LNCaP clone FGC (cell line): Measurements from ENCODE around the gene HS6ST1.
"Not testable (repeated sequence)": the region's sequence is repeated elsewhere in the genome, so short reads cannot be mapped to it uniquely, and the experiment has no call there.

Experiments
- DNase-seq: peaks from one replicate; pipeline ENCODE4 v3.0.0-alpha.2; 2011; ENCODE audit warnings: low read depth
- H3K4me3 ChIP-seq: 2 replicates; pipeline ENCODE4 v1.5.1; 2011; ENCODE audit warnings: mild to moderate bottlenecking, low read depth, low read length, control low read depth
- TF ChIP-seq, protein P1 (sequence below): IDR thresholded peaks from 2 replicates; pipeline ENCODE4 v1.5.1; 2012; ENCODE audit warnings: mild to moderate bottlenecking; ENCODE audit not compliant: control insufficient read depth, insufficient read depth; ENCODE audit errors: extremely low read depth

HS6ST1 gene

DNA sequence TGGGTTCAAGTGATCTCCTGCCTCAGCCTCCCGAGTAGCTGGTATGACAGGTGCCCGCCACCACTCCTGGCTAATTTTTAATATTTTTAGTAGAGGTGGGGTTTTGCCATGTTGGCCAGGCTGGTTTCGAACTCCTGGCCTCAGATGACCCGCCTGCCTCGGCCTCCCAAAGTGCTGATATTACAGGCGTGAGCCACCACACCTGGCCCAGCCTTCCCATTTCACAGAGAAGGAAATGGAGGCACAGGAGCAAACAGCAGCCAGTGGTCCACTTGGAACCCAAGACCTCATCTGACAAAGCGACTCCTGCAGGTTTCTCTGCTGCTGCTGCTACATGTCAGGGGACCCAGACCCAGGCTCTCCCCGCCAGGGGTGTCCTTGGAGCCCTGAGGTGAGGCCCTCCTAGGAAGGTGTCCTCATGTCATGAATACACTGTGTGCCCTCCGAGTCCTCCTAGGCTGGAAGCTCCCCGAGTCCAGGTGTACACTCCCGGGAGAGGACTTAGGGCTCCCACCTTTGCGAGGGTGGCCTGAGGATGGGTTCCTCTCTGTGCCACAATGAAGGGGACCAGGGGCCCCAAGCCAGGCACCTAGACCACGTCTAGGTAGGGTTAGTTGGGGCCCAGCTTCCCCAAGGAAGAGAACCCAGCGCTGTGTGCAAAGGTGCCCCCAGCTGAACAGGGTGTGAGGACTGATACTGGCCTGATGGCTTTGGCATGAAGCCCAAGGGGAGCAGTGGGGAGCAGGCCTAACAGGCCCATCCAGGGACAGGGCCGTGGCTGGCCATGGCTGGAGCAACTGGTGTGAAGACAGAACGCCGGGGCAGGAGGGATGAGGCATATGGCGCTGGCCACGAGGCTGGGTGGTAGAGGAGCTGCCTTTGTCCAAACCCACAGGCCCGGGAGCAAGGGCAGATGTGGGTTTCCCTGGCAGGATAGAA is 56.1 kb downstream of the HS6ST1 start:
- DNase-seq: no peak
- no peak overlapping the region for H3K4me3 ChIP-seq
- TF ChIP-seq, protein P1, sequence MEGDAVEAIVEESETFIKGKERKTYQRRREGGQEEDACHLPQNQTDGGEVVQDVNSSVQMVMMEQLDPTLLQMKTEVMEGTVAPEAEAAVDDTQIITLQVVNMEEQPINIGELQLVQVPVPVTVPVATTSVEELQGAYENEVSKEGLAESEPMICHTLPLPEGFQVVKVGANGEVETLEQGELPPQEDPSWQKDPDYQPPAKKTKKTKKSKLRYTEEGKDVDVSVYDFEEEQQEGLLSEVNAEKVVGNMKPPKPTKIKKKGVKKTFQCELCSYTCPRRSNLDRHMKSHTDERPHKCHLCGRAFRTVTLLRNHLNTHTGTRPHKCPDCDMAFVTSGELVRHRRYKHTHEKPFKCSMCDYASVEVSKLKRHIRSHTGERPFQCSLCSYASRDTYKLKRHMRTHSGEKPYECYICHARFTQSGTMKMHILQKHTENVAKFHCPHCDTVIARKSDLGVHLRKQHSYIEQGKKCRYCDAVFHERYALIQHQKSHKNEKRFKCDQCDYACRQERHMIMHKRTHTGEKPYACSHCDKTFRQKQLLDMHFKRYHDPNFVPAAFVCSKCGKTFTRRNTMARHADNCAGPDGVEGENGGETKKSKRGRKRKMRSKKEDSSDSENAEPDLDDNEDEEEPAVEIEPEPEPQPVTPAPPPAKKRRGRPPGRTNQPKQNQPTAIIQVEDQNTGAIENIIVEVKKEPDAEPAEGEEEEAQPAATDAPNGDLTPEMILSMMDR: no peak

DNA sequence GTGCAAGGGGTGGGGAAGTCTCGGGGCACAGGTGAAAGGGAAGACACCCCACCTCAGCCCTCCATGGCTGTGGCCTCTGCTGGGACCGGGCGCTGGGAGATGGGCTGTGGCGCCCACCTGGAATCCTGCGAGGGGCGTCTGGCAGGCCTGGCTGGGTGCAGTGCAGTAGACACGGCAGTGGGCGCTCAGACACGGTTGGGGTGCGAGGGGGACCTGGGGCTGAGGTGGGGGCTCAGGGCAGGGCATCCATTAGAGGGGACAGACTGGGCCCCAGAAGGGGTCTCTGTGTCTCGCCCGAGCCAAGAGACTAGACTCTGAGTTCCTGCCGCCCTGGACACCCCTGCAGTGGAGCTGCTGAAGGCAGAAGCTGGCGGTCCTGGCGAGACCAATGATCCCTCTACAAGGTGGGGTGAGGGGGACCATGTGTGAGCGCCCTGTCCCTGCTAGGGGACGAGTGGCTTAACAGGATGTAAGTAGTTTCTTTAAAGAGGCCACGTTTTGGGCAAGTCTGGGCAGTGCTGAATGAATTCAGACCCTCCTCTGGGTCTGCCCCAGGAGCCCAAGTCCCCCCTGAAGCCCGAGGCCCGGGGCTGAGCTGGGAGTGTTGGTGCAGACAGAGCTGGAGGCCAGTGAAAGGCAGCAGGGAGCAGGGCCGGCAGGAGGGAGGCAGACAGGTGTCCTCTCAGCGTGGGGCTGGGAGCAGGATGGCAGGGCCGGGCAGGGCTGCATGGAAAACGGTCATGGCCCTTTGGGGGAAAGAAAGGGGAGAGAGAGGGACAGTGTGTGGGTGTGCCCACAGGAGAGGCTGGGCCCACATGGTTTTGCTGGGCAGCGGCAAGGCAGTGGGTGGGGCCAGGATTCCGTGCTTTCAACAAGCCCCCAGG is 57.2 kb downstream of the HS6ST1 start:
- DNase-seq: no peak
- no peak overlapping the region for H3K4me3 ChIP-seq
- TF ChIP-seq, protein P1: no peak

DNA sequence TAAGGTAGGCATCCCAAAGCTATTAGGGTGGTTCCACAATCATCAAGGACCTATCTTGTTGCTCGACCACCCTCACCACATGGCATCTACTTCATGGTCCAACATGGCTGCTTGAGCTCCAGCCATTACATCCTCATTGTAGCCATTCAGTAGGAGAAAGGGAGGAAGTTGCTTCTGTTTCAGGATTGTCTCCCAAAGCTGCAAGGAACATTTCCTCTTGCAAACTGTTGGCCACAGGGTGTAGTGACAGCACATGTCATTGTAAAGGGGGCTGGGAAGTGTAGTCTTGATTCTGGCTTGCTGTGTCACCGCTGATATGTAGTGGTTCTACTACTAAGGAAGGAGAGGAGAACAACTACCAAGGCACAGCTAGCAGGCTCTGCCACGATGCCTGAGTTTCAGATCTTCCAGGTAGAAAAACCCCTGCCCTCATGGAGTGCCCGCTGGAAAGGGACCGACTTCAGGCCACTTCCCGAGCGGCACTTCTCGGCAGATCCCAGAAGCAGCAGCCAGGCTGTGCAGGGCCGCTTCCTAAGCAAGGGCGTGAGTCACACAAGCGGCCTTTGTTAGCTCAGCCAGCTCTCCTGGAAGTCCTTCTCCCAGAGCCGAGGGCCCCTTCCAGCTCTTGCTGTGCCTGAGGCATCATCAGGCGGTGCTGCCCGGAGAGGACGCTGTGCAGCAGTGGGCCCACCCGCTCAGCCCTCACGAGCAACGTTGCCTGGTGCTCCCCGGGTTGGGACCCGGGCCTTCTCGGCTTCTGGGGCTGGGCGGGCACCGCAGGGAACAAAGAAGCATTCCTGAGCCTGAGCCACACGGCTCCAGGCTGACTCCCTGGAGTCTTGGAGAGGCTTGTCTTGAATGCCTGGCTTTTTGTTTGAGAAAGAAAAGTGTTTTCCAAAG is 58.2 kb downstream of the HS6ST1 start:
- no peak overlapping the region for H3K4me3 ChIP-seq
- no peak for DNase-seq
- TF ChIP-seq, protein P1: no peak

DNA sequence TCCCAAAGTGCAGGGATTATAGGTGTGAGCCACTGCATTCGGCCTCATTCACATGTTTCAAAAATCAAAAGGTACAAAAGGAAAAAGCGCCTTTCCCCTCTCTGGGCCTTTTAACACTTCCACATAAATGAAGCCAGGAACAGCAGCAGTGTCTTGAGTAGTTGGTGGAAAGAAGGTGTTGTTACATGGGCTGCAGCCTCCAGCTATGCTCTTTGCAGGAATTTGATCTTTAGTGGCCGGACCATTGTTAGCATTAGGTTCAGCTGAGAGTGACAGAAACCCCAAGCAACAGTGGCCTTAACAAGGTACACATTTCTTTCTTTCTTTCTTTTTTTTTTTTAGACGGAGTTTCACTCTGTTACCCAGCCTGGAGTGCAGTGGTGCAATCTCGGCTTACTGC is 59.1 kb downstream of the HS6ST1 start:
- TF ChIP-seq, protein P1: no peak
- no peak for DNase-seq

DNA sequence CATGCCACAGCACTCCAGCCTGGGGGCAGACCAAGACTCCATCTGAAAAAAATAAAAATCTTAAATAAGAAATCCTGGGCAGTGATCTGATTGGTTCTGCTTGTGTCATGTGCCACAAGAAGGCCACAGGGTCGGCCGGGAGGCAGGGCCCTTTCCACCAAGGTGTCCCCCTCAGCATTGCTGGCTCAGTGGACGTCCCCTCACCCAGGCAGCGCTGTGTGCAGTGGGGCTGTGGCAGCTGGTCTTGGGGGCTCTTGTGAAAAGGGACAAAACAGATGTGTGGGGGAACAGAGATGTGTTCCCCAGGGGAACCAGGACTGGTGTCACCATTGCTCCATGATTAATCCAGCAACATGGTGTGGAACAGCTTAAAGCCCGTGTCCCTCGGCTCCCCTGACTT is 60.5 kb downstream of the HS6ST1 start:
- TF ChIP-seq, protein P1: no peak
- no peak for DNase-seq
- no peak overlapping the region for H3K4me3 ChIP-seq

More for the DNA sequence above, 59.1 kb downstream of the HS6ST1 start:
- no peak overlapping the region for H3K4me3 ChIP-seq

DNA sequence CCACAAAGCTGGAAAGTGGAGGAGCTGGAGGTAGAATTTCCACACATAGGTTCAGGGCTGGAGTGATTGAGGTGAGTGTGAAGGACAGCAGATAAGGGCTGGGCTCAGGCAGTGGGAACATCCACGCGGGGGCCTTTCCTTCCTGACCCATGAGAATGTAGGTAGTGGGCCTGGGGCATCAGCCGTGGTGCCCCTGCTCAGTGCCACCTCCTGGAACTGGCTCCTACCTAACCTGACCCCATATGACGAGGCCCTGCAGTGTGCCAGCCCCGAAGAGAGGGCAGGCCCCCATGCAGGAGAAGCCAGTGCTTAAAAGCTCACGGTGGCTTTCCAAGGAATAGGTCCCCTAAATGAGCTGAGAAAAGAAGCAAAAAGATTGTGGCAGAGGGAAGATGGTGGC is 66.2 kb downstream of the HS6ST1 start:
- no peak for DNase-seq
- no peak overlapping the region for H3K4me3 ChIP-seq
- TF ChIP-seq, protein P1: no peak

DNA sequence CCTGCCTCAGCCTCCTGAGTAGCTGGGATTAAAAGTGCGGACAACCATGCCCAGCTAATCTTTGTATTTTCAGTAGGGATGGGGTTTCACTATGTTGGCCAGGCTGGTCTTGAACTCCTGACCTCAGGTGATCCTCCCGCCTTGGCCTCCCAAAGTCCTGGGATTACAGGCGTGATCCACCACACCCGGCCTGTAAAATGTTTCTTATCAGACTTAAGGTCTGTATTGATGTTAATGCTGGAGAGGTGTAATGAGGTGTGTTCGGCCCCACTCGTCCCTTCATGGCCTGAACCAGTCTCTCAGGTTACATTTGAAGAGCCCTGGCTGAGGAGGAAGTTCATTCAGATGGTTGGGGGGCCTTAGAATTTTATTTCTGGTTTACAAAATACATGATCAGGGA is 66.6 kb downstream of the HS6ST1 start:
- not testable (repeated sequence) for H3K4me3 ChIP-seq, DNase-seq
